ENCODE results near the gene DGCR2.

The DGCR2 gene

GRCh38 chr22:19151329-19152191 lies 29.3 kb upstream of the DGCR2 start:
- Histone ChIP-seq H3K27me3 (ENCODE audit: low read depth) (peaks cover 32% of the 10 kb centered on the region), H3K4me3 (no peak overlapping the region), H3K36me3 (replicated peaks) (no peaks in the 10 kb centered on the region), H3K4me1 (no peaks in the 10 kb centered on the region), H3K9me3 (no peaks in the 10 kb centered on the region; the same call in 1 of the 2 replicates)
- in situ Hi-C loops (cut with MboI; ENCODE audit: low sequenced_read_pairs), result no loop called here
- DNase-seq (ENCODE audit: low spot score in 2 of 2), result no peak

- in situ Hi-C loops (cut with MboI; ENCODE audit: low sequenced_read_pairs), result no loop called here
- Histone ChIP-seq H3K36me3 (replicated peaks) (no peaks in the 10 kb centered on the region), H3K27me3 (ENCODE audit: low read depth) (peaks cover 32% of the 10 kb centered on the region), H3K4me1 (no peaks in the 10 kb centered on the region), H3K9me3 (no peaks in the 10 kb centered on the region; the same call in 1 of the 2 replicates), H3K4me3 (no peak overlapping the region)
- no peak for DNase-seq (ENCODE audit: low spot score in 2 of 2)
These were observed 28.5 kb upstream of the DGCR2 start for GRCh38 chr22:19150482-19151328.

GRCh38 chr22:19149991-19150390 lies 27.8 kb upstream of the DGCR2 start, which contains the start of gene GSC2:
GSC2 (minus strand) TSS chr22:19150292; CDS start chr22:19150283, 9 bp downstream.
- Histone ChIP-seq H3K4me1 (no peaks in the 10 kb centered on the region), H3K36me3 (replicated peaks) (no peaks in the 10 kb centered on the region), H3K27me3 (ENCODE audit: low read depth) (peaks cover 32% of the 10 kb centered on the region), H3K9me3 (no peaks in the 10 kb centered on the region; the same call in 1 of the 2 replicates), H3K4me3 (peak within 1 kb of the TSS; percentile 7; the same call in 1 of the 2 replicates)
- in situ Hi-C loops (cut with MboI; ENCODE audit: low sequenced_read_pairs), result no loop called here
- no peak for DNase-seq (ENCODE audit: low spot score in 2 of 2)

GRCh38 chr22:19149047-19149883 lies 27.1 kb upstream of the DGCR2 start:
- DNase-seq (ENCODE audit: low spot score in 2 of 2), result peak in 1 of 2 experiments; percentile 43

GRCh38 chr22:19148417-19149046 lies 26.3 kb upstream of the DGCR2 start:
- no peaks in the 10 kb centered on the region; the same call in 1 of the 2 replicates for H3K36me3 ChIP-seq (replicated peaks)
- in situ Hi-C loops (cut with MboI; ENCODE audit: low sequenced_read_pairs), result no loop called here
- no peak for DNase-seq (ENCODE audit: low spot score in 2 of 2)
- peaks cover 3% of the 10 kb centered on the region; the same call in 1 of the 2 replicates for H3K4me1 ChIP-seq
- H3K4me3 ChIP-seq, result no peak overlapping the region
- peaks cover 32% of the 10 kb centered on the region for H3K27me3 ChIP-seq (ENCODE audit: low read depth)
- H3K9me3 ChIP-seq, result no peaks in the 10 kb centered on the region; the same call in 1 of the 2 replicates

More at GRCh38 chr22:19149047-19149883, 27.1 kb upstream of the DGCR2 start:
- Histone ChIP-seq H3K4me3 (peak overlapping the region; percentile 7; the same call in 1 of the 2 replicates), H3K4me1 (no peaks in the 10 kb centered on the region), H3K36me3 (replicated peaks) (no peaks in the 10 kb centered on the region), H3K9me3 (no peaks in the 10 kb centered on the region; the same call in 1 of the 2 replicates), H3K27me3 (ENCODE audit: low read depth) (peaks cover 32% of the 10 kb centered on the region)
- in situ Hi-C loops (cut with MboI; ENCODE audit: low sequenced_read_pairs), result no loop called here

GRCh38 chr22:19147195-19147780 lies 25.1 kb upstream of the DGCR2 start:
- DNase-seq (ENCODE audit: low spot score in 2 of 2), result no peak
- Histone ChIP-seq H3K4me3 (no peak overlapping the region), H3K27me3 (ENCODE audit: low read depth) (peaks cover 32% of the 10 kb centered on the region), H3K36me3 (replicated peaks) (peaks cover 2% of the 10 kb centered on the region), H3K9me3 (no peaks in the 10 kb centered on the region; the same call in 1 of the 2 replicates), H3K4me1 (peaks cover 6% of the 10 kb centered on the region; the same call in 1 of the 2 replicates)
- in situ Hi-C loops (cut with MboI; ENCODE audit: low sequenced_read_pairs), result no loop called here

- H3K27me3 ChIP-seq (ENCODE audit: low read depth), result peaks cover 27% of the 10 kb centered on the region
- no peak overlapping the region for H3K4me3 ChIP-seq
- in situ Hi-C loops (cut with MboI; ENCODE audit: low sequenced_read_pairs), result no loop called here
- peaks cover 11% of the 10 kb centered on the region for H3K36me3 ChIP-seq (replicated peaks)
- H3K9me3 ChIP-seq, result no peaks in the 10 kb centered on the region
- DNase-seq (ENCODE audit: low spot score in 2 of 2), result peak in 1 of 2 experiments; percentile 25
- H3K4me1 ChIP-seq, result peaks cover 6% of the 10 kb centered on the region; the same call in 1 of the 2 replicates
These were observed 24.2 kb upstream of the DGCR2 start for GRCh38 chr22:19146215-19146968.

- no peak for DNase-seq (ENCODE audit: low spot score in 2 of 2)
- Histone ChIP-seq H3K9me3 (no peaks in the 10 kb centered on the region), H3K4me1 (peaks cover 6% of the 10 kb centered on the region; the same call in 1 of the 2 replicates), H3K27me3 (ENCODE audit: low read depth) (peaks cover 12% of the 10 kb centered on the region), H3K36me3 (replicated peaks) (peaks cover 28% of the 10 kb centered on the region), H3K4me3 (peak overlapping the region; percentile 78)
- in situ Hi-C loops (cut with MboI; ENCODE audit: low sequenced_read_pairs), result no loop called here
These were observed 21.8 kb upstream of the DGCR2 start for GRCh38 chr22:19143967-19144400.

- Histone ChIP-seq H3K36me3 (replicated peaks) (peaks cover 36% of the 10 kb centered on the region), H3K4me3 (peak overlapping the region; percentile 78), H3K9me3 (no peaks in the 10 kb centered on the region), H3K4me1 (peaks cover 6% of the 10 kb centered on the region; the same call in 1 of the 2 replicates), H3K27me3 (ENCODE audit: low read depth) (peaks cover 4% of the 10 kb centered on the region)
- in situ Hi-C loops (cut with MboI; ENCODE audit: low sequenced_read_pairs), result no loop called here
- no peak for DNase-seq (ENCODE audit: low spot score in 2 of 2)
These were observed 21.0 kb upstream of the DGCR2 start for GRCh38 chr22:19143212-19143611.

GRCh38 chr22:19142394-19142793 lies 20.2 kb upstream of the DGCR2 start:
- Histone ChIP-seq H3K9me3 (no peaks in the 10 kb centered on the region), H3K4me1 (peaks cover 6% of the 10 kb centered on the region; the same call in 1 of the 2 replicates), H3K36me3 (replicated peaks) (peaks cover 44% of the 10 kb centered on the region), H3K4me3 (no peak overlapping the region), H3K27me3 (ENCODE audit: low read depth) (no peaks in the 10 kb centered on the region)
- in situ Hi-C loops (cut with MboI; ENCODE audit: low sequenced_read_pairs), result no loop called here
- no peak for DNase-seq (ENCODE audit: low spot score in 2 of 2)

- no peaks in the 10 kb centered on the region for H3K27me3 ChIP-seq (ENCODE audit: low read depth)
- H3K9me3 ChIP-seq, result no peaks in the 10 kb centered on the region
- DNase-seq (ENCODE audit: low spot score in 2 of 2), result no peak
- in situ Hi-C loops (cut with MboI; ENCODE audit: low sequenced_read_pairs), result no loop called here
- peaks cover 56% of the 10 kb centered on the region for H3K36me3 ChIP-seq (replicated peaks)
- no peak overlapping the region for H3K4me3 ChIP-seq
- H3K4me1 ChIP-seq, result peaks cover 6% of the 10 kb centered on the region; the same call in 1 of the 2 replicates
These were observed 17.8 kb upstream of the DGCR2 start for GRCh38 chr22:19139974-19140373.

GRCh38 chr22:19139001-19139356 lies 16.8 kb upstream of the DGCR2 start:
- Histone ChIP-seq H3K27me3 (ENCODE audit: low read depth) (no peaks in the 10 kb centered on the region), H3K9me3 (no peaks in the 10 kb centered on the region), H3K36me3 (replicated peaks) (peaks cover 66% of the 10 kb centered on the region), H3K4me3 (no peak overlapping the region), H3K4me1 (peaks cover 6% of the 10 kb centered on the region; the same call in 1 of the 2 replicates)
- no peak for DNase-seq (ENCODE audit: low spot score in 2 of 2)
- in situ Hi-C loops (cut with MboI; ENCODE audit: low sequenced_read_pairs), result no loop called here
